ENCODE data around the gene ZNF30.

- TF ChIP-seq POLR2A (IDR thresholded peaks at IDR 0.05; ENCODE audit: low read depth, low read length) (no peak), CHD1 (IDR thresholded peaks at IDR 0.05; ENCODE audit: low read depth, low read length) (no peak), CTCF (conservative IDR thresholded peaks at IDR 0.05; ENCODE audit: low read depth, low read length) (no peak)
- TF ChIP-seq, protein P1, sequence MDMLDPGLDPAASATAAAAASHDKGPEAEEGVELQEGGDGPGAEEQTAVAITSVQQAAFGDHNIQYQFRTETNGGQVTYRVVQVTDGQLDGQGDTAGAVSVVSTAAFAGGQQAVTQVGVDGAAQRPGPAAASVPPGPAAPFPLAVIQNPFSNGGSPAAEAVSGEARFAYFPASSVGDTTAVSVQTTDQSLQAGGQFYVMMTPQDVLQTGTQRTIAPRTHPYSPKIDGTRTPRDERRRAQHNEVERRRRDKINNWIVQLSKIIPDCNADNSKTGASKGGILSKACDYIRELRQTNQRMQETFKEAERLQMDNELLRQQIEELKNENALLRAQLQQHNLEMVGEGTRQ (IDR thresholded peaks at IDR 0.05; ENCODE audit: low read depth, low read length): no peak
Observed at GRCh38 chr19:34881982-34882381, 44.7 kb upstream of the ZNF30 start.
